NCI-H146 treated with DMSO at 0.1 percent for 48 hours (cell line): Measurements from ENCODE around the gene EMID1.
A peak's percentile ranks its signal among the peaks of the same experiment; 100 is the strongest.

Source experiments
- DNase-seq: peaks from one replicate; lab custom pipeline; 2025; ENCODE audit not compliant: unreplicated experiment; lab: John Stamatoyannopoulos, UW

The EMID1 gene

GRCh38 chr22:29288837-29289236, 83.1 kb downstream of the EMID1 start:
- no peak for DNase-seq

GRCh38 chr22:29290061-29290460, 84.4 kb downstream of the EMID1 start:
- DNase-seq: no peak

- no peak for DNase-seq
Observed at GRCh38 chr22:29291215-29291614, 85.5 kb downstream of the EMID1 start.

- no peak for DNase-seq
Observed at GRCh38 chr22:29292379-29292778, 86.7 kb downstream of the EMID1 start.

GRCh38 chr22:29298641-29299040, 92.9 kb downstream of the EMID1 start:
- DNase-seq: no peak

GRCh38 chr22:29299136-29299900, 93.6 kb downstream of the EMID1 start:
- no peak for DNase-seq

- no peak for DNase-seq
Observed at GRCh38 chr22:29300467-29300806, 94.7 kb downstream of the EMID1 start.

- no peak for DNase-seq
Observed at GRCh38 chr22:29300807-29301601, 95.3 kb downstream of the EMID1 start.

- no peak for DNase-seq
Observed at GRCh38 chr22:29301716-29302401, 96.2 kb downstream of the EMID1 start.

GRCh38 chr22:29302402-29302680, 96.6 kb downstream of the EMID1 start:
- no peak for DNase-seq

GRCh38 chr22:29302681-29303465, 97.2 kb downstream of the EMID1 start:
- DNase-seq: no peak

- no peak for DNase-seq
Observed at GRCh38 chr22:29305836-29306174, 100.1 kb downstream of the EMID1 start.

- peak; percentile 41 for DNase-seq
Observed at GRCh38 chr22:29306175-29306834, 100.6 kb downstream of the EMID1 start, which contains the start of gene GAS2L1. GAS2L1 (plus strand) TSS chr22:29306650; CDS start chr22:29308106, 1,456 bp downstream.

- peak; percentile 36 for DNase-seq
Observed at GRCh38 chr22:29306835-29307595, 101.3 kb downstream of the EMID1 start.

GRCh38 chr22:29307596-29308147, 102.0 kb downstream of the EMID1 start:
- no peak for DNase-seq

- no peak for DNase-seq
Observed at GRCh38 chr22:29308148-29308790, 102.6 kb downstream of the EMID1 start.

- no peak for DNase-seq
Observed at GRCh38 chr22:29308791-29309262, 103.1 kb downstream of the EMID1 start.
